Measurements from ENCODE around the gene PDK3. TPM values are rescaled to one million over a fixed set of nuclear protein-coding genes. Genes with fewer than 3 reads are reported as not detected.

The PDK3 gene
- total RNA-seq, 3 donors from 2014 or later, result 16.0 to 63.8 (median 32.8) TPM

DNA sequence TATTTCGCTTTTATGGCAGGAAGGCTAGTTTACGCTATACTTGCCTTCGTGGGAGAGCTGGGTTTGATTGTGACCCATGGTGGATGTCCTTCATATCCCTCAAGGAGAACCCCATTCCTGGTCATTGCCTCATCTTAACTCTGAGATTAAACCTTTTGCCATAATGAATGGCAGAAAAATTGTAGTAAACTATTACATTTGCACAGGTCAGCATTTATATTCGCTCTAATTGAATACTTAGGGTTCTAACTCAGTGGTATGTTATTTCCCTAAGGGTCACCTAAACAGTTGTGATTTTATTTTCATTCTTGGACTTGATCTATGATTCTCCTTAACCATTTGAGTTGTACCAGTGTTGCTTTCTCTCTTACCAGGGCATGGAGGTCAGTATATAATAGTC is 13.4 kb downstream of the PDK3 start:
- no peak for TF ChIP-seq POLR2A (IDR thresholded peaks at IDR 0.05)
- no peak for TF ChIP-seq CTCF (IDR thresholded peaks at IDR 0.05)
- TF ChIP-seq POLR2AphosphoS5 (IDR thresholded peaks at IDR 0.05), result no peak
- Histone ChIP-seq H3K27ac (peak overlapping the region; percentile 9 to 50), H3K36me3 (no peaks in the 10 kb centered on the region), H3K4me1 (no peaks in the 10 kb centered on the region), H3K9me3 (no peaks in the 10 kb centered on the region), H3K4me3 (no peak overlapping the region), H3K27me3 (peaks cover 0 to 9% of the 10 kb centered on the region in 2 donors)
- DNase-seq (ENCODE audit: low spot score in 2 of 2), result no peak
- intact Hi-C loops (cut with DNase I; ENCODE audit: low total_unique reads), result no loop called here

- Histone ChIP-seq H3K4me3 (peak overlapping the region in 2 of 3 donors; percentile 3 to 43), H3K27ac (peak overlapping the region; percentile 50 to 68), H3K36me3 (no peaks in the 10 kb centered on the region), H3K27me3 (peaks cover 0 to 12% of the 10 kb centered on the region in 2 donors), H3K9me3 (no peaks in the 10 kb centered on the region), H3K4me1 (no peaks in the 10 kb centered on the region)
- peak in 1 of 2 donors; percentile 26 for DNase-seq (ENCODE audit: low spot score in 2 of 2)
- TF ChIP-seq POLR2A (IDR thresholded peaks at IDR 0.05) (no peak), POLR2AphosphoS5 (IDR thresholded peaks at IDR 0.05) (peak in 1 of 3 donors; percentile 33)
- intact Hi-C loops (cut with DNase I; ENCODE audit: low total_unique reads), result no loop called here
These were observed 14.8 kb downstream of the PDK3 start for GRCh38 chrX:24479924-24480323.

- TF ChIP-seq POLR2AphosphoS5 (IDR thresholded peaks at IDR 0.05) (no peak), POLR2A (IDR thresholded peaks at IDR 0.05) (no peak), CTCF (IDR thresholded peaks at IDR 0.05) (no peak)
- H3K9me3 ChIP-seq, result no peaks in the 10 kb centered on the region
- H3K27me3 ChIP-seq, result peaks cover 0 to 10% of the 10 kb centered on the region in 2 donors
- peak overlapping the region; percentile 50 to 68 for H3K27ac ChIP-seq
- no peak for DNase-seq (ENCODE audit: low spot score in 2 of 2)
- H3K4me3 ChIP-seq, result peak overlapping the region in 2 of 3 donors; percentile 3 to 43
- H3K36me3 ChIP-seq, result no peaks in the 10 kb centered on the region
- intact Hi-C loops (cut with DNase I; ENCODE audit: low total_unique reads), result no loop called here
- no peaks in the 10 kb centered on the region for H3K4me1 ChIP-seq
These were observed 15.3 kb downstream of the PDK3 start for GRCh38 chrX:24480400-24480865.

DNA sequence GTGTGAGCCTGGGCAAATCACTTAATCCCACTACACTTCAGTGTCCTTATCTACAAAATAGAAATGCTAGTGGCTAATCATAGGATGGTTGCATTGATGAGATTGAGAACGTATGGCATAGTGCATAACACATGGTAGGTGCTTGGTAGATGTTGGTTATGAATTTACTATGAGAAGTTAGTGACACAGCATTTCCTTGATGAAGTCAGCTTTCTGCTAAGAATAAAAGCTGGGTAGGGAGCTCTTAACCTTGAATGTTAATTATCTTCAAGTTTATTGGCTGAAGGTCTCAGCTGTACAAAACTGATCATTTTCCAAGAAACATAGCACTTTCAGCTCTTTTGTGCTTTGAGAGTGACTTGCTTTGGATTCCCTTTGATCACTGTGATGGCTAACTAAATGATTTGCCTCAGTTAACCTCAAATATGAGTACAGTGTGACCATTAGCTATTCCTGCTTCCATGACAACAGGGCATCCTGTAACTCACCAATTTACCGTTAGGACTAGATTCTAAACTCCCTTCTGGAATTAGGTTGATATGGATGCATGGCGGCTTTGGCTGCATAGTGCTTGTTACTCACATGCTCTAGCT is 17.8 kb downstream of the PDK3 start:
- Histone ChIP-seq H3K27ac (no peak overlapping the region), H3K27me3 (peaks cover 0 to 10% of the 10 kb centered on the region in 2 donors), H3K4me1 (no peaks in the 10 kb centered on the region), H3K4me3 (no peak overlapping the region), H3K36me3 (no peaks in the 10 kb centered on the region), H3K9me3 (no peaks in the 10 kb centered on the region)
- TF ChIP-seq POLR2AphosphoS5 (IDR thresholded peaks at IDR 0.05), result no peak
- no peak for TF ChIP-seq CTCF (IDR thresholded peaks at IDR 0.05)
- no peak for TF ChIP-seq POLR2A (IDR thresholded peaks at IDR 0.05)
- no peak for DNase-seq (ENCODE audit: low spot score in 2 of 2)
- intact Hi-C loops (cut with DNase I; ENCODE audit: low total_unique reads), result no loop called here

GRCh38 chrX:24483596-24483995 is 18.5 kb downstream of the PDK3 start:
- no peak overlapping the region for H3K27ac ChIP-seq
- DNase-seq (ENCODE audit: low spot score in 2 of 2), result no peak
- H3K36me3 ChIP-seq, result no peaks in the 10 kb centered on the region
- intact Hi-C loops (cut with DNase I; ENCODE audit: low total_unique reads), result no loop called here
- peaks cover 0 to 10% of the 10 kb centered on the region in 2 donors for H3K27me3 ChIP-seq
- no peaks in the 10 kb centered on the region for H3K9me3 ChIP-seq
- no peaks in the 10 kb centered on the region for H3K4me1 ChIP-seq
- no peak overlapping the region for H3K4me3 ChIP-seq
- TF ChIP-seq POLR2A (IDR thresholded peaks at IDR 0.05) (no peak), CTCF (IDR thresholded peaks at IDR 0.05) (no peak), POLR2AphosphoS5 (IDR thresholded peaks at IDR 0.05) (no peak)
